Measurements from ENCODE around the gene SCCPDH. TPM values are rescaled to one million over a fixed set of nuclear protein-coding genes. Genes with fewer than 3 reads are reported as not detected.
"Not testable (repeated sequence)": the region's sequence is repeated elsewhere in the genome, so short reads cannot be mapped to it uniquely, and the experiment has no call there.

SCCPDH gene
- total RNA-seq, 1 donor from 2014 or later = 52.8 TPM

GRCh38 chr1:246801241-246802020 lies 77.2 kb downstream of the SCCPDH start:
- DNase-seq = no peak

GRCh38 chr1:246803373-246803772 lies 79.2 kb downstream of the SCCPDH start:
- DNase-seq = no peak

- no peak for DNase-seq
Measured at GRCh38 chr1:246803883-246804282, 79.7 kb downstream of the SCCPDH start.

- DNase-seq = no peak
Measured at GRCh38 chr1:246805135-246805716, 81.0 kb downstream of the SCCPDH start.

GRCh38 chr1:246809473-246809872 lies 85.3 kb downstream of the SCCPDH start:
- DNase-seq = peak; percentile 17

- no peak for DNase-seq
Measured at GRCh38 chr1:246811985-246812384, 87.8 kb downstream of the SCCPDH start.

GRCh38 chr1:246813325-246813724 lies 89.1 kb downstream of the SCCPDH start:
- not testable (repeated sequence) for DNase-seq

- DNase-seq = no peak
Measured at GRCh38 chr1:246814890-246815289, 90.7 kb downstream of the SCCPDH start.

GRCh38 chr1:246815693-246816270 lies 91.6 kb downstream of the SCCPDH start:
- DNase-seq = no peak

Other genes with a start within 250 kb of the SCCPDH start
- gene SMYD3, start 217.1 kb upstream of the SCCPDH start, total RNA-seq = 21.3 and 22.0 TPM in 2 replicates
- 15.1 and 16.2 TPM in 2 replicates for gene TFB2M, start 158.1 kb upstream of the SCCPDH start, total RNA-seq
- gene CNST, start 158.0 kb upstream of the SCCPDH start, total RNA-seq = 27.5 and 31.0 TPM in 2 replicates
- gene AHCTF1, start 207.5 kb downstream of the SCCPDH start, total RNA-seq = 31.7 and 39.9 TPM in 2 replicates

All from dermis blood vessel endothelial cell (primary cell).